HG03342 (cell line): ENCODE data around the gene MCEMP1.
"Not testable (repeated sequence)": the region's sequence is repeated elsewhere in the genome, so short reads cannot be mapped to it uniquely, and the experiment has no call there.

Experiments
- ATAC-seq: cut with Tn5 transposase; IDR thresholded peaks from one replicate; pipeline ENCODE4 v1.9.1; 2021; ENCODE audit warnings: mild to moderate bottlenecking, moderate library complexity; ENCODE audit not compliant: unreplicated experiment

The MCEMP1 gene

GRCh38 chr19:7643629-7644549, 33.0 kb upstream of the MCEMP1 start:
- ATAC-seq: not testable (repeated sequence)

GRCh38 chr19:7644550-7644877, 32.4 kb upstream of the MCEMP1 start:
- no peak for ATAC-seq

GRCh38 chr19:7645163-7645562, 31.7 kb upstream of the MCEMP1 start:
- ATAC-seq: no peak

- ATAC-seq: no peak
Observed at GRCh38 chr19:7645656-7646425, 31.0 kb upstream of the MCEMP1 start.

- no peak for ATAC-seq
Observed at GRCh38 chr19:7646426-7646700, 30.5 kb upstream of the MCEMP1 start.

GRCh38 chr19:7647156-7647555, 29.7 kb upstream of the MCEMP1 start:
- ATAC-seq: no peak

- no peak for ATAC-seq
Observed at GRCh38 chr19:7648265-7649014, 28.4 kb upstream of the MCEMP1 start.

GRCh38 chr19:7650148-7650547, 26.7 kb upstream of the MCEMP1 start:
- ATAC-seq: no peak

- ATAC-seq: peak; percentile 48
Observed at GRCh38 chr19:7652061-7652641, 24.7 kb upstream of the MCEMP1 start.

- ATAC-seq: no peak
Observed at GRCh38 chr19:7654401-7654800, 22.5 kb upstream of the MCEMP1 start.

GRCh38 chr19:7655581-7655980, 21.3 kb upstream of the MCEMP1 start:
- no peak for ATAC-seq

- no peak for ATAC-seq
Observed at GRCh38 chr19:7657131-7657751, 19.6 kb upstream of the MCEMP1 start.

GRCh38 chr19:7658219-7658686, 18.6 kb upstream of the MCEMP1 start:
- ATAC-seq: peak; percentile 86

GRCh38 chr19:7661744-7662538, 14.9 kb upstream of the MCEMP1 start:
- no peak for ATAC-seq

- ATAC-seq: no peak
Observed at GRCh38 chr19:7662657-7663056, 14.2 kb upstream of the MCEMP1 start.

GRCh38 chr19:7663706-7664105, 13.2 kb upstream of the MCEMP1 start:
- ATAC-seq: no peak

GRCh38 chr19:7665076-7665475, 11.8 kb upstream of the MCEMP1 start:
- ATAC-seq: no peak

GRCh38 chr19:7668842-7669241, 8.0 kb upstream of the MCEMP1 start, which contains the start of gene RETN:
TSS of gene RETN (plus strand) at chr19:7669049. CDS start at chr19:7669327, 278 bp downstream.
- no peak for ATAC-seq

GRCh38 chr19:7669641-7670040, 7.2 kb upstream of the MCEMP1 start:
- ATAC-seq: no peak
